K562 (cell line): ENCODE measurements around the gene COX6A2. TPM values are rescaled to one million over a fixed set of nuclear protein-coding genes. Genes with fewer than 3 reads are reported as not detected.

Experiments used
- ATAC-seq: fragments of 200-7000 bp; cut with Tn5 transposase; 3 replicates; pipeline ENCODE4 v1.9.1; 2020; ENCODE audit warnings: moderate library complexity
- BruUV-seq: library from RNA; stranded (reverse); fragments of 400-500 nt; replicated peaks from 2 replicates; lab custom pipeline; 2021; lab: Mats Ljungman, UMichigan
- CTCF ChIA-PET: fragments of 300-600 bp; formaldehyde crosslinking; extraction: SDS; loops from one replicate; lab custom pipeline; 2021; ENCODE audit warnings: low intra/inter-chr PET ratio; lab: Yijun Ruan, JAX
- POLR2A ChIA-PET: fragments of 300-600, 350-650 bp; sonication (Branson Sonifier 250); formaldehyde crosslinking; extraction: SDS; loops from one replicate; lab custom pipeline; 2021; ENCODE audit warnings: antibody characterized with exemption, inconsistent platforms; lab: Yijun Ruan, JAX
- DNase-seq, 4 experiments: peaks; one replicate each; pipeline versions ENCODE4 v3.0.0 to v3.0.0-alpha.2; 2011 to 2018; ENCODE audit warnings: low spot score in 3 of 4, mixed read lengths in 3 of 4; ENCODE audit errors: extremely low read depth in 1 of 4
- FAIRE-seq: peaks from 2 replicates; lab custom pipeline; 2011; peaks lifted over from hg19 to GRCh38; lab: Jason Lieb, UNC
- H2AFZ ChIP-seq: 2 replicates; pipeline ENCODE4 v1.6.0; 2011; ENCODE audit warnings: low read depth, low read length, control low read depth, inconsistent platforms
- H3K27ac ChIP-seq: fragments of 200-600 bp; 3 replicates; pipeline ENCODE4 v1.8.0; 2011; ENCODE audit warnings: low read depth, mild to moderate bottlenecking, control low read depth, inconsistent platforms, low read length, moderate library complexity, mixed read lengths; ENCODE audit errors: extremely low read depth
- H3K27me3 ChIP-seq, 2 experiments: fragments of 300-600 bp in 1 of 2; 2 replicates in 1 of 2; 3 replicates in 1 of 2; pipeline versions ENCODE4 v1.6.0 to v1.8.0; 2011; ENCODE audit warnings: inconsistent platforms in 2 of 2, low read length in 2 of 2, mild to moderate bottlenecking in 1 of 2, mixed read lengths in 1 of 2, moderate library complexity in 1 of 2; ENCODE audit not compliant: control insufficient read depth in 2 of 2, insufficient read depth in 2 of 2
- H3K36me3 ChIP-seq: fragments of 300-600 bp; 3 replicates; pipeline ENCODE4 v1.8.0; 2011; ENCODE audit warnings: mild to moderate bottlenecking, low read length, inconsistent platforms; ENCODE audit not compliant: control insufficient read depth, insufficient read depth
- H3K4me1 ChIP-seq, 2 experiments: fragments of 200-600 bp in 1 of 2; replicated peaks in 1 of 2; 2 replicates in 1 of 2; 3 replicates in 1 of 2; pipeline versions ENCODE4 v1.5.1 to v1.8.0; 2011; ENCODE audit warnings: inconsistent platforms in 2 of 2, low read length in 2 of 2, mild to moderate bottlenecking in 1 of 2, mixed read lengths in 1 of 2, moderate library complexity in 1 of 2; ENCODE audit not compliant: control insufficient read depth in 2 of 2, insufficient read depth in 2 of 2
- H3K4me2 ChIP-seq: 2 replicates; pipeline ENCODE4 v1.6.1; 2011; ENCODE audit warnings: low read length, control low read depth, inconsistent platforms, mixed read lengths; ENCODE audit not compliant: insufficient read depth
- H3K4me3 ChIP-seq: fragments of 200-600 bp; sonication (generic), shearing (Covaris generic); 2 replicates; pipeline ENCODE4 v1.5.1; 2016; ENCODE audit warnings: control low read depth, inconsistent platforms
- H3K79me2 ChIP-seq: fragments of 200-600 bp; 3 replicates; pipeline ENCODE4 v1.8.0; 2011; ENCODE audit warnings: low read length, inconsistent platforms; ENCODE audit not compliant: control insufficient read depth, insufficient read depth
- H3K9ac ChIP-seq, 2 experiments: 2 replicates each; pipeline versions ENCODE4 v1.6.0 to v1.6.1; 2011; ENCODE audit warnings: low read depth in 2 of 2, low read length in 2 of 2, control low read depth in 1 of 2, inconsistent platforms in 1 of 2, mild to moderate bottlenecking in 1 of 2, mixed read lengths in 1 of 2; ENCODE audit not compliant: insufficient read depth in 1 of 2
- H3K9me1 ChIP-seq: one replicate; pipeline ENCODE4 v1.6.0; 2011; ENCODE audit warnings: inconsistent platforms, mild to moderate bottlenecking, low read length, moderate library complexity; ENCODE audit not compliant: control insufficient read depth, insufficient read depth
- H3K9me3 ChIP-seq: replicated peaks from 2 replicates; pipeline ENCODE4 v1.5.1; 2011; ENCODE audit warnings: low read depth, low read length, inconsistent platforms; ENCODE audit not compliant: control insufficient read depth, insufficient read depth
- H4K20me1 ChIP-seq: replicated peaks from 2 replicates; pipeline ENCODE4 v1.6.1; 2011; ENCODE audit warnings: low read length, inconsistent platforms, mixed read lengths; ENCODE audit not compliant: control insufficient read depth, insufficient read depth
- CBX3 ChIP-seq, 2 experiments: IDR thresholded peaks; 1 replicate in 1 of 2; 2 replicates in 1 of 2; pipeline ENCODE4 v1.6.1; 2012; ENCODE audit warnings: inconsistent platforms in 2 of 2, low read length in 2 of 2, borderline replicate concordance in 1 of 2, control low read depth in 1 of 2
- CREM ChIP-seq: IDR thresholded peaks from 2 replicates; pipeline ENCODE4 v1.6.1; 2014; ENCODE audit warnings: antibody characterized with exemption, low read depth
- HCFC1 ChIP-seq: IDR thresholded peaks from 2 replicates; pipeline ENCODE4 v1.6.1; 2012; ENCODE audit warnings: low read depth, low read length, improper control_type of control experiment
- PTRF ChIP-seq: fragments of 450-650 bp; IDR thresholded peaks from 2 replicates; pipeline ENCODE4 v1.6.1; 2016; ENCODE audit warnings: mild to moderate bottlenecking, missing genetic modification characterization, missing compliant biosample characterization
- XRCC5 ChIP-seq: fragments of 200-400 bp; formaldehyde crosslinking; IDR thresholded peaks from 2 replicates; pipeline ENCODE4 v1.6.1; 2017; ENCODE audit warnings: low read depth, mild to moderate bottlenecking, low read length
- ZNF282 ChIP-seq: sonication (generic); formaldehyde crosslinking; IDR thresholded peaks from 2 replicates; pipeline ENCODE4 v1.8.1; 2023; ENCODE audit warnings: missing genetic modification reagents
- WGBS: fragments of 100-300 bp; shearing (Covaris generic); methylation state at CpG from one replicate; pipeline ENCODE4 v1.1.6; 2016; ENCODE audit warnings: low coverage, mixed read lengths; ENCODE audit not compliant: insufficient coverage; ENCODE audit errors: missing lambda C conversion rate; 5-methylcytosine and 5-hydroxymethylcytosine counted together
- in situ Hi-C: fragments of 300-500 bp; cut with MboI; formaldehyde crosslinking; loops from 4 replicates; pipeline ENCODE4 v1.15.0; 2018; ENCODE audit warnings: inconsistent platforms, mixed read lengths
- intact Hi-C: fragments of 100-400 bp; cut with micrococcal nuclease; formaldehyde crosslinking; loops from 2 replicates; pipeline ENCODE4 v1.14.2; 2022
- polyA plus RNA-seq, 8 experiments: library from polyadenylated mRNA; depleted of rRNA in 4 of 8; stranded (reverse) in 5 of 8; unstranded in 3 of 8; fragments of >200 nt; fragmentation: Nextera tagmentation in 2 of 8; fragmentation: Illumina TruSeq in 1 of 8; extraction: Ambion mirVana in 2 of 8; extraction: Trizol in 1 of 8; gene quantifications; 2 replicates each; pipeline versions ENCODE4 v1.2.1 to v1.2.3, GENCODE V29; 2011 to 2014; ENCODE audit warnings: inconsistent platforms in 1 of 8, missing spikeins in 1 of 8
- total RNA-seq, 7 experiments: library from RNA; depleted of rRNA in 6 of 7; stranded (reverse); fragments of >200 nt in 6 of 7; fragmentation: Illumina TruSeq in 2 of 7; extraction: Trizol in 2 of 7; gene quantifications; 2 replicates each; pipeline versions ENCODE4 v1.2.1 to v1.2.3, GENCODE V29; 2011 to 2021; ENCODE audit warnings: low replicate concordance in 1 of 7
- TF ChIP-seq, protein P1 (sequence below): fragments of 450-650 bp; IDR thresholded peaks from 2 replicates; pipeline ENCODE4 v1.6.1; 2017; ENCODE audit warnings: antibody characterized with exemption, mild to moderate bottlenecking
- TF ChIP-seq, protein P2 (sequence below), 2 experiments: fragments of 450-650 bp; conservative IDR thresholded peaks; 2 replicates each; pipeline ENCODE4 v1.6.1; 2017; ENCODE audit warnings: mild to moderate bottlenecking in 2 of 2, moderate library complexity in 2 of 2
- TF ChIP-seq, protein P3 (sequence below), 2 experiments: IDR thresholded peaks; 2 replicates each; pipeline ENCODE4 v1.6.1; 2012; ENCODE audit warnings: improper control_type of control experiment in 2 of 2, low read depth in 2 of 2, low read length in 2 of 2, borderline replicate concordance in 1 of 2

The COX6A2 gene
- total and polyA plus RNA-seq, 9 of the 15 experiments (the other 6 are each of a cell fraction or from before 2014, with no cell fraction given) = not detected

DNA sequence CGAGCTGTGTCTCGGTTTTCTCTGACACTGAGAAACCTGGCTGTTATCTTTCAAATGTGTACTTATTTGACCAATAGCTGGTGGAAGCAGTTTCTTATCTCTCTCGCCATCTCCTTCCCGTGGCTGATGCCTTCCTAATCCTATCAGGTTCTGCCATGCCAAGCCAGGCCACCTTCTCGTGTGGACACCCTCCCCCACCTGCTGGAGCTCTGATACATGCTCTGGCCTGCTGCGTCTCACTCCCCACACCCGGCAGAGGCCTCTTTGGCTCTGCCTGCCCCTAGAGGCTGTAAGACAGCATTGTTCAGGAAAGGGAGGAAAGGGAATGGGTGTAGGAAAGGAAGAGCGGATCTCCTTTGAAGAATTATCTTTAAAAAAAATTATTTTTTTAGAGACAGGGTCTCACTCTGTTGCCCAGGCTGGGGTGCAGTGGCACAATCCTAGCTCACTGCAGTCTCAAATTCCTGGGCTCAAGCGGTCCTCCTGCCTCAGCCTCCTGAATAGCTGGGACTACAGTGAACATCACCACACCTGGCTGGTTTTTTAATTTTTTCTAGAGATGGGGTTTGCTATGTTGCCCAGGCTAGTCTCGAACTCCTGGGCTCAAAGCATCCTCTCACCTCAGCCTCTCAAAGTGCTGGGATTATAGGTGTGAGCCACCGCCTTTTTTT lies 23.7 kb upstream of the COX6A2 start:
- POLR2A ChIA-PET = interaction anchor here (0.6 to 1.9 kb wide), 9 partner anchors 9 to 677 kb away, joined by 3 to 10 read pairs (median 3); partner anchors contain the start of gene ZNF843
- BruUV-seq = no TSS peak
- Histone ChIP-seq H3K79me2 (peaks cover 27% of the 10 kb centered on the region), H3K4me2 (peak overlapping the region; percentile 40), H2AFZ (peak overlapping the region; percentile 59; the same call in 1 of the 2 replicates), H3K9ac (peak overlapping the region in 1 of 2 experiments; percentile 62; a peak in 1 of 4 replicates), H3K27me3 (no peaks in the 10 kb centered on the region), H3K4me3 (no peak overlapping the region), H3K9me1 (no peaks in the 10 kb centered on the region), H3K27ac (no peak overlapping the region), H3K36me3 (peaks cover 15% of the 10 kb centered on the region; the same call in 1 of the 3 replicates), H4K20me1 (no peaks in the 10 kb centered on the region; the same call in 1 of the 2 replicates), H3K9me3 (no peaks in the 10 kb centered on the region), H3K4me1 (peaks cover 48 to 49% of the 10 kb centered on the region in 2 experiments)
- ATAC-seq (peak; percentile 80), FAIRE-seq (peak; percentile 63), DNase-seq (peak; percentile 62 to 84 (median 67))
- in situ Hi-C loops = loop anchor here (10.0 kb wide), 1 partner anchor 243 kb away; no protein-coding TSS in a partner anchor
- CTCF ChIA-PET = interaction anchor here (0.7 kb wide), 1 partner anchor 245 kb away, joined by 3 read pairs; no protein-coding TSS in a partner anchor
- intact Hi-C loops = loop anchor here (2.0 to 10.0 kb wide), 4 partner anchors 50 to 497 kb away; partner anchors contain the start of gene SETD1A
- WGBS = 32% methylated on average over 11 of the region's 11 CpGs
- TF ChIP-seq, protein P1, sequence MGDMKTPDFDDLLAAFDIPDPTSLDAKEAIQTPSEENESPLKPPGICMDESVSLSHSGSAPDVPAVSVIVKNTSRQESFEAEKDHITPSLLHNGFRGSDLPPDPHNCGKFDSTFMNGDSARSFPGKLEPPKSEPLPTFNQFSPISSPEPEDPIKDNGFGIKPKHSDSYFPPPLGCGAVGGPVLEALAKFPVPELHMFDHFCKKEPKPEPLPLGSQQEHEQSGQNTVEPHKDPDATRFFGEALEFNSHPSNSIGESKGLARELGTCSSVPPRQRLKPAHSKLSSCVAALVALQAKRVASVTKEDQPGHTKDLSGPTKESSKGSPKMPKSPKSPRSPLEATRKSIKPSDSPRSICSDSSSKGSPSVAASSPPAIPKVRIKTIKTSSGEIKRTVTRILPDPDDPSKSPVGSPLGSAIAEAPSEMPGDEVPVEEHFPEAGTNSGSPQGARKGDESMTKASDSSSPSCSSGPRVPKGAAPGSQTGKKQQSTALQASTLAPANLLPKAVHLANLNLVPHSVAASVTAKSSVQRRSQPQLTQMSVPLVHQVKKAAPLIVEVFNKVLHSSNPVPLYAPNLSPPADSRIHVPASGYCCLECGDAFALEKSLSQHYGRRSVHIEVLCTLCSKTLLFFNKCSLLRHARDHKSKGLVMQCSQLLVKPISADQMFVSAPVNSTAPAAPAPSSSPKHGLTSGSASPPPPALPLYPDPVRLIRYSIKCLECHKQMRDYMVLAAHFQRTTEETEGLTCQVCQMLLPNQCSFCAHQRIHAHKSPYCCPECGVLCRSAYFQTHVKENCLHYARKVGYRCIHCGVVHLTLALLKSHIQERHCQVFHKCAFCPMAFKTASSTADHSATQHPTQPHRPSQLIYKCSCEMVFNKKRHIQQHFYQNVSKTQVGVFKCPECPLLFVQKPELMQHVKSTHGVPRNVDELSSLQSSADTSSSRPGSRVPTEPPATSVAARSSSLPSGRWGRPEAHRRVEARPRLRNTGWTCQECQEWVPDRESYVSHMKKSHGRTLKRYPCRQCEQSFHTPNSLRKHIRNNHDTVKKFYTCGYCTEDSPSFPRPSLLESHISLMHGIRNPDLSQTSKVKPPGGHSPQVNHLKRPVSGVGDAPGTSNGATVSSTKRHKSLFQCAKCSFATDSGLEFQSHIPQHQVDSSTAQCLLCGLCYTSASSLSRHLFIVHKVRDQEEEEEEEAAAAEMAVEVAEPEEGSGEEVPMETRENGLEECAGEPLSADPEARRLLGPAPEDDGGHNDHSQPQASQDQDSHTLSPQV = peak; percentile 47; the same call in 1 of the 2 replicates
- TF ChIP-seq PTRF (tag) = no peak
- TF ChIP-seq, protein P2, sequence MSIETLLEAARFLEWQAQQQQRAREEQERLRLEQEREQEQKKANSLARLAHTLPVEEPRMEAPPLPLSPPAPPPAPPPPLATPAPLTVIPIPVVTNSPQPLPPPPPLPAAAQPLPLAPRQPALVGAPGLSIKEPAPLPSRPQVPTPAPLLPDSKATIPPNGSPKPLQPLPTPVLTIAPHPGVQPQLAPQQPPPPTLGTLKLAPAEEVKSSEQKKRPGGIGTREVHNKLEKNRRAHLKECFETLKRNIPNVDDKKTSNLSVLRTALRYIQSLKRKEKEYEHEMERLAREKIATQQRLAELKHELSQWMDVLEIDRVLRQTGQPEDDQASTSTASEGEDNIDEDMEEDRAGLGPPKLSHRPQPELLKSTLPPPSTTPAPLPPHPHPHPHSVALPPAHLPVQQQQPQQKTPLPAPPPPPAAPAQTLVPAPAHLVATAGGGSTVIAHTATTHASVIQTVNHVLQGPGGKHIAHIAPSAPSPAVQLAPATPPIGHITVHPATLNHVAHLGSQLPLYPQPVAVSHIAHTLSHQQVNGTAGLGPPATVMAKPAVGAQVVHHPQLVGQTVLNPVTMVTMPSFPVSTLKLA (conservative IDR thresholded peaks at IDR 0.05) = 0 out of 4 replicates have a peak, but pooled peaks have one; percentile 18 to 30
- peak; percentile 24; the same call in 1 of the 2 replicates for TF ChIP-seq XRCC5
- TF ChIP-seq, protein P3, sequence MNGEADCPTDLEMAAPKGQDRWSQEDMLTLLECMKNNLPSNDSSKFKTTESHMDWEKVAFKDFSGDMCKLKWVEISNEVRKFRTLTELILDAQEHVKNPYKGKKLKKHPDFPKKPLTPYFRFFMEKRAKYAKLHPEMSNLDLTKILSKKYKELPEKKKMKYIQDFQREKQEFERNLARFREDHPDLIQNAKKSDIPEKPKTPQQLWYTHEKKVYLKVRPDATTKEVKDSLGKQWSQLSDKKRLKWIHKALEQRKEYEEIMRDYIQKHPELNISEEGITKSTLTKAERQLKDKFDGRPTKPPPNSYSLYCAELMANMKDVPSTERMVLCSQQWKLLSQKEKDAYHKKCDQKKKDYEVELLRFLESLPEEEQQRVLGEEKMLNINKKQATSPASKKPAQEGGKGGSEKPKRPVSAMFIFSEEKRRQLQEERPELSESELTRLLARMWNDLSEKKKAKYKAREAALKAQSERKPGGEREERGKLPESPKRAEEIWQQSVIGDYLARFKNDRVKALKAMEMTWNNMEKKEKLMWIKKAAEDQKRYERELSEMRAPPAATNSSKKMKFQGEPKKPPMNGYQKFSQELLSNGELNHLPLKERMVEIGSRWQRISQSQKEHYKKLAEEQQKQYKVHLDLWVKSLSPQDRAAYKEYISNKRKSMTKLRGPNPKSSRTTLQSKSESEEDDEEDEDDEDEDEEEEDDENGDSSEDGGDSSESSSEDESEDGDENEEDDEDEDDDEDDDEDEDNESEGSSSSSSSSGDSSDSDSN (IDR thresholded peaks at IDR 0.05; ENCODE audit: borderline replicate concordance in 1 of 2, low read depth in 2 of 2, low read length in 2 of 2) = 0 out of 4 replicates have a peak, but pooled peaks of 1 of the 2 experiments have one; percentile 44
- TF ChIP-seq CBX3 (IDR thresholded peaks at IDR 0.05; ENCODE audit: borderline replicate concordance in 1 of 2, low read length in 2 of 2) = peak in 1 of 2 experiments; percentile 52; a peak in 1 of 3 replicates
- peak; percentile 30; the same call in 1 of the 2 replicates for TF ChIP-seq HCFC1
- TF ChIP-seq CREM = peak; percentile 61
- TF ChIP-seq ZNF282 (CRISPR knock-in tag) = no peak
